Measurements from ENCODE around the gene NET1.

GRCh38 chr10:5502571-5503476 is 90.5 kb downstream of the NET1 start:
- TF ChIP-seq REST (IDR thresholded peaks at IDR 0.05; ENCODE audit: low read depth) (no peak), CREB1 (IDR thresholded peaks at IDR 0.05; ENCODE audit: low read depth) (no peak), TCF12 (IDR thresholded peaks at IDR 0.05; ENCODE audit: low read depth) (no peak), EP300 (IDR thresholded peaks at IDR 0.05; ENCODE audit: borderline replicate concordance) (no peak), TAF1 (IDR thresholded peaks at IDR 0.05; ENCODE audit: low read depth) (no peak), RAD21 (IDR thresholded peaks at IDR 0.05; ENCODE audit: low read depth) (no peak), YY1 (IDR thresholded peaks at IDR 0.05; ENCODE audit: low read depth) (no peak), TEAD4 (IDR thresholded peaks at IDR 0.05) (no peak), USF1 (IDR thresholded peaks at IDR 0.05) (no peak)
- TF ChIP-seq, protein P1, sequence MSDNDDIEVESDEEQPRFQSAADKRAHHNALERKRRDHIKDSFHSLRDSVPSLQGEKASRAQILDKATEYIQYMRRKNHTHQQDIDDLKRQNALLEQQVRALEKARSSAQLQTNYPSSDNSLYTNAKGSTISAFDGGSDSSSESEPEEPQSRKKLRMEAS (IDR thresholded peaks at IDR 0.05): no peak
